ENCODE data around the gene CD84.

The CD84 gene

GRCh38 chr1:160579216-160579701 is at the start of gene CD84:
Gene CD84 (minus strand): TSS chr1:160579496. CDS start chr1:160579437, 59 bp downstream.
- no peak for DNase-seq (ENCODE audit: low read depth in 2 of 2)

- DNase-seq (ENCODE audit: low read depth in 2 of 2): no peak
These were observed 49.5 kb upstream of the CD84 start for GRCh38 chr1:160628799-160629263.

- peak in 1 of 2 donors; percentile 48 for DNase-seq (ENCODE audit: low read depth in 2 of 2)
These were observed 48.5 kb upstream of the CD84 start for GRCh38 chr1:160627677-160628289.

GRCh38 chr1:160626509-160627342 is 47.4 kb upstream of the CD84 start:
- no peak for DNase-seq (ENCODE audit: low read depth in 2 of 2)

GRCh38 chr1:160625725-160626498 is 46.6 kb upstream of the CD84 start:
- DNase-seq (ENCODE audit: low read depth in 2 of 2): peak; percentile 56 to 65

GRCh38 chr1:160625321-160625720 is 46.0 kb upstream of the CD84 start:
- DNase-seq (ENCODE audit: low read depth in 2 of 2): no peak

- DNase-seq (ENCODE audit: low read depth in 2 of 2): no peak
These were observed 45.2 kb upstream of the CD84 start for GRCh38 chr1:160624464-160624863.

GRCh38 chr1:160623862-160624261 is 44.6 kb upstream of the CD84 start:
- no peak for DNase-seq (ENCODE audit: low read depth in 2 of 2)

GRCh38 chr1:160623227-160623633 is 43.9 kb upstream of the CD84 start:
- no peak for DNase-seq (ENCODE audit: low read depth in 2 of 2)

GRCh38 chr1:160622501-160623226 is 43.4 kb upstream of the CD84 start:
- DNase-seq (ENCODE audit: low read depth in 2 of 2): no peak

- DNase-seq (ENCODE audit: low read depth in 2 of 2): no peak
These were observed 42.5 kb upstream of the CD84 start for GRCh38 chr1:160621633-160622413.

GRCh38 chr1:160620942-160621632 is 41.8 kb upstream of the CD84 start:
- DNase-seq (ENCODE audit: low read depth in 2 of 2): no peak

GRCh38 chr1:160619742-160620277 is 40.5 kb upstream of the CD84 start:
- no peak for DNase-seq (ENCODE audit: low read depth in 2 of 2)

GRCh38 chr1:160618763-160619274 is 39.5 kb upstream of the CD84 start:
- DNase-seq (ENCODE audit: low read depth in 2 of 2): no peak

- DNase-seq (ENCODE audit: low read depth in 2 of 2): no peak
These were observed 39.0 kb upstream of the CD84 start for GRCh38 chr1:160618327-160618726.

- no peak for DNase-seq (ENCODE audit: low read depth in 2 of 2)
These were observed 36.4 kb upstream of the CD84 start for GRCh38 chr1:160615660-160616059.

- no peak for DNase-seq (ENCODE audit: low read depth in 2 of 2)
These were observed 35.1 kb upstream of the CD84 start for GRCh38 chr1:160614410-160614809.

- no peak for DNase-seq (ENCODE audit: low read depth in 2 of 2)
These were observed 33.4 kb upstream of the CD84 start for GRCh38 chr1:160612613-160613218.

GRCh38 chr1:160610569-160611242 is 31.4 kb upstream of the CD84 start:
- no peak for DNase-seq (ENCODE audit: low read depth in 2 of 2)

Measured in stimulated activated CD4-positive, alpha-beta T cell treated with anti-CD3 and anti-CD28 coated beads, Interleukin-1b, Interleukin-23, amount 100 ng/mL, for 4 hours (primary cell).